Neural cell (in vitro differentiated cells): ENCODE measurements around the gene MS4A18.

Experiments used
- EZH2 ChIP-seq: fragments of 200-600, 300-800 bp; shearing (Covaris generic), sonication (generic); IDR thresholded peaks from 2 replicates; pipeline ENCODE4 v1.6.1; 2014; ENCODE audit warnings: antibody characterized with exemption, low read length, borderline replicate concordance, mild to moderate bottlenecking; ENCODE audit not compliant: insufficient read depth, poor library complexity, severe bottlenecking
- POLR2AphosphoS5 ChIP-seq: IDR thresholded peaks from 2 replicates; pipeline ENCODE4 v1.6.1; 2012
- RAD21 ChIP-seq: fragments of 450-650 bp; conservative IDR thresholded peaks from 2 replicates; pipeline ENCODE4 v1.6.1; 2014; ENCODE audit warnings: antibody characterized with exemption, mild to moderate bottlenecking, moderate library complexity
- TAF1 ChIP-seq: IDR thresholded peaks from 2 replicates; pipeline ENCODE4 v1.6.1; 2012; ENCODE audit warnings: low read depth
- TF ChIP-seq, protein P1 (sequence below): fragments of 450-650 bp; IDR thresholded peaks from 2 replicates; pipeline ENCODE4 v1.5.1; 2014; ENCODE audit warnings: antibody characterized with exemption, mild to moderate bottlenecking, moderate library complexity; ENCODE audit not compliant: poor library complexity, severe bottlenecking
- TF ChIP-seq, protein P2 (sequence below): IDR thresholded peaks from 2 replicates; pipeline ENCODE4 v1.6.1; 2012; ENCODE audit warnings: borderline replicate concordance

DNA sequence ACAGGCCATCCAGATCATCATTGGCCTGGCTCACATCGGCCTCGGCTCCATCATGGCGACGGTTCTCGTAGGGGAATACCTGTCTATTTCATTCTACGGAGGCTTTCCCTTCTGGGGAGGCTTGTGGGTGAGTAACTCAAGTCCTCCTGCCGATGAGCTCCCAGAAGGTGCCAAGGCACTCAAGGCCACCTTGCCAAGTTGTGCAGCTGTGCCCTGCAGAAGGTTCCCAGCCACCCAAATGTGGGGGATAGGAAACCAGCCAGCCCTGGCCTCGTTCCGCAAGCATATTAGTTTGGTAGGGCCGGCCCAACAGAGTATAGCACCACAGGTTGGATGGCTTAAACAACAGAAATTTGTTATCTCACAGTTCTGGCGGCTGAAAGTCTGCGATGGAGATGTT is 21.1 kb upstream of the MS4A18 start:
- TF ChIP-seq RAD21: no peak
- TF ChIP-seq, protein P1, sequence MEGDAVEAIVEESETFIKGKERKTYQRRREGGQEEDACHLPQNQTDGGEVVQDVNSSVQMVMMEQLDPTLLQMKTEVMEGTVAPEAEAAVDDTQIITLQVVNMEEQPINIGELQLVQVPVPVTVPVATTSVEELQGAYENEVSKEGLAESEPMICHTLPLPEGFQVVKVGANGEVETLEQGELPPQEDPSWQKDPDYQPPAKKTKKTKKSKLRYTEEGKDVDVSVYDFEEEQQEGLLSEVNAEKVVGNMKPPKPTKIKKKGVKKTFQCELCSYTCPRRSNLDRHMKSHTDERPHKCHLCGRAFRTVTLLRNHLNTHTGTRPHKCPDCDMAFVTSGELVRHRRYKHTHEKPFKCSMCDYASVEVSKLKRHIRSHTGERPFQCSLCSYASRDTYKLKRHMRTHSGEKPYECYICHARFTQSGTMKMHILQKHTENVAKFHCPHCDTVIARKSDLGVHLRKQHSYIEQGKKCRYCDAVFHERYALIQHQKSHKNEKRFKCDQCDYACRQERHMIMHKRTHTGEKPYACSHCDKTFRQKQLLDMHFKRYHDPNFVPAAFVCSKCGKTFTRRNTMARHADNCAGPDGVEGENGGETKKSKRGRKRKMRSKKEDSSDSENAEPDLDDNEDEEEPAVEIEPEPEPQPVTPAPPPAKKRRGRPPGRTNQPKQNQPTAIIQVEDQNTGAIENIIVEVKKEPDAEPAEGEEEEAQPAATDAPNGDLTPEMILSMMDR: no peak
- TF ChIP-seq, protein P2, sequence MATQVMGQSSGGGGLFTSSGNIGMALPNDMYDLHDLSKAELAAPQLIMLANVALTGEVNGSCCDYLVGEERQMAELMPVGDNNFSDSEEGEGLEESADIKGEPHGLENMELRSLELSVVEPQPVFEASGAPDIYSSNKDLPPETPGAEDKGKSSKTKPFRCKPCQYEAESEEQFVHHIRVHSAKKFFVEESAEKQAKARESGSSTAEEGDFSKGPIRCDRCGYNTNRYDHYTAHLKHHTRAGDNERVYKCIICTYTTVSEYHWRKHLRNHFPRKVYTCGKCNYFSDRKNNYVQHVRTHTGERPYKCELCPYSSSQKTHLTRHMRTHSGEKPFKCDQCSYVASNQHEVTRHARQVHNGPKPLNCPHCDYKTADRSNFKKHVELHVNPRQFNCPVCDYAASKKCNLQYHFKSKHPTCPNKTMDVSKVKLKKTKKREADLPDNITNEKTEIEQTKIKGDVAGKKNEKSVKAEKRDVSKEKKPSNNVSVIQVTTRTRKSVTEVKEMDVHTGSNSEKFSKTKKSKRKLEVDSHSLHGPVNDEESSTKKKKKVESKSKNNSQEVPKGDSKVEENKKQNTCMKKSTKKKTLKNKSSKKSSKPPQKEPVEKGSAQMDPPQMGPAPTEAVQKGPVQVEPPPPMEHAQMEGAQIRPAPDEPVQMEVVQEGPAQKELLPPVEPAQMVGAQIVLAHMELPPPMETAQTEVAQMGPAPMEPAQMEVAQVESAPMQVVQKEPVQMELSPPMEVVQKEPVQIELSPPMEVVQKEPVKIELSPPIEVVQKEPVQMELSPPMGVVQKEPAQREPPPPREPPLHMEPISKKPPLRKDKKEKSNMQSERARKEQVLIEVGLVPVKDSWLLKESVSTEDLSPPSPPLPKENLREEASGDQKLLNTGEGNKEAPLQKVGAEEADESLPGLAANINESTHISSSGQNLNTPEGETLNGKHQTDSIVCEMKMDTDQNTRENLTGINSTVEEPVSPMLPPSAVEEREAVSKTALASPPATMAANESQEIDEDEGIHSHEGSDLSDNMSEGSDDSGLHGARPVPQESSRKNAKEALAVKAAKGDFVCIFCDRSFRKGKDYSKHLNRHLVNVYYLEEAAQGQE: no peak
- TF ChIP-seq EZH2: no peak
- TF ChIP-seq POLR2AphosphoS5: no peak
- no peak for TF ChIP-seq TAF1
